ENCODE data around the gene PCSK4.
"Not testable (repeated sequence)": the region's sequence is repeated elsewhere in the genome, so short reads cannot be mapped to it uniquely, and the experiment has no call there.

The PCSK4 gene

GRCh38 chr19:1522838-1523237 lies 32.7 kb upstream of the PCSK4 start:
- no peak for DNase-seq (ENCODE audit: insufficient read length, low spot score)
- no peak for FAIRE-seq

- no peak for DNase-seq (ENCODE audit: insufficient read length, low spot score)
- FAIRE-seq: no peak
These were observed 31.9 kb upstream of the PCSK4 start for GRCh38 chr19:1522061-1522460.

- DNase-seq (ENCODE audit: insufficient read length, low spot score) (no peak), FAIRE-seq (no peak)
These were observed 31.5 kb upstream of the PCSK4 start for GRCh38 chr19:1521636-1522035.

GRCh38 chr19:1520203-1520780 lies 30.1 kb upstream of the PCSK4 start:
- FAIRE-seq (no peak), DNase-seq (ENCODE audit: insufficient read length, low spot score) (no peak)

GRCh38 chr19:1519802-1520201 lies 29.7 kb upstream of the PCSK4 start:
- FAIRE-seq; DNase-seq (ENCODE audit: insufficient read length, low spot score): not testable (repeated sequence)

GRCh38 chr19:1518471-1518870 lies 28.3 kb upstream of the PCSK4 start:
- no peak for DNase-seq (ENCODE audit: insufficient read length, low spot score)
- FAIRE-seq: no peak

DNA sequence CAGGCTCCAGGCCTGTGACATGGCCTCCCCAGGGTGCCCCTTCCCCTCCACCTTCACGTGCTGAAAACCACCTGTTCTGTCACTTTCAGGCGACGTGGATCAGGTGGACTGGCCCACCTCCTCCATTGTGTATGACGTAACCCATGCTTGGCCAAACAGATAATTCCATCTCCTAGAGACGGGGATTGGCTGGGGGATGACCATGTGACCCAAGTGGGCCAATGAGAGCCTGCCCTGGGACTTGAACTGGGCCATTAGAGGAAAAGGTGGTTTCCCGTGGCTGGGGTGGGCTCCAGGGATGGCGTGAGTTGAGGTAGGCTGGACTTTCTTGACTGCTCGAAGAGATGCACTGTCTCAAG lies 26.2 kb upstream of the PCSK4 start:
- DNase-seq (ENCODE audit: insufficient read length, low spot score): no peak
- no peak for FAIRE-seq

DNA sequence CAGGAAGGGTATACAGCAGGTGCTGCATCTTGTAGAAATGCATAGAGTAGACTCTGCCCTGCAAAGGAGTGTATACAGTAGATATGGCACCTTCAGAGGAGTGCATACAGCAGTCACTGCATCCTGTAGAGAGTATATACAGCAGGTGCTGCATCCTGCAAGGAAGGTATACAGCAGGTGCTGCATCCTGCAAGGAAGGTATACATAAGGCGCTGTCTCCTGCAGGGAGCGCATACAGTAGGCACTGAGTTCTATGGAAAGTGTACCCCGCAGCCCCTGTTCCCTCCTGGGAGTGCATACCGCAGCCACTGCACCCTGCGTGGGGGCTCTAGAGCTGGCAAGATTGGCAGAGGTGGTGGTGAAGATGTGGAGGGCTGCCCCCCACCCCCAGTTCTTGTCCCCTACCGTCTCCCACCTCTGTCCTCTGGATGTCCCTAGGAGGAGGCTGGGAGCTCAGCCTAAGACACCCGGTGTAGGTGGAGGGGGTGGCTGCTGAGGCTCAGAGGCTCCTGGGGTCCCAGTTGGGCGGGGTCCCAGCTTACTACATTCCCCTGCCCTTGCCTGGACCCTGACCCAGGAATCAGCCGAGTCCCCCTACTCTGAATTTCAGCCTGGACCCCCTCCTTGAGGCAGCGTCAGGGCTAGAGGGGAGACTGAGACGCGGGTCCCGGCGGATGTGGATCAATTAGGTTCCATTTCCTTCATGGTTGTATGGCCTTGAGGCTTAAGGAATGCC lies 25.0 kb upstream of the PCSK4 start:
- DNase-seq (ENCODE audit: insufficient read length, low spot score): no peak
- FAIRE-seq: no peak

DNA sequence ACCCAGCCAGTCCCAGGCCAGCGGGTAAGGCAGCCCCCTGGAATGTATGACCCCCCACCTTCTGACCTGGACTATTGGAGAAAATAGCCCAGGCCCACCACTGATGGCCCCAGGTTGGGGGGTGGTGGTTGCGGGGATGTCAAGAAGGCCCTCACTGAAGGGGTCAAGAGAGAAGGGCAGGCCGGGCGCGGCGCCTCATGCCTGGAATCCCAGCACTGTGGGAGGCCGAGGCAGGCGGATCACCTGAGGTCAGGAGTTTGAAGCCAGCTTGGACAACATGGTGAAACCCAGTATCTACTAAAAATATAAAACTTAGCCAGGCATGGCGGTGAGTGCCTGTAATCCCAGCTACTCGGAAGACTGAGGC lies 24.1 kb upstream of the PCSK4 start:
- DNase-seq (ENCODE audit: insufficient read length, low spot score) (no peak), FAIRE-seq (no peak)

GRCh38 chr19:1513499-1514294 lies 23.5 kb upstream of the PCSK4 start:
- DNase-seq (ENCODE audit: insufficient read length, low spot score) (peak; percentile 62), FAIRE-seq (no peak)

- FAIRE-seq (no peak), DNase-seq (ENCODE audit: insufficient read length, low spot score) (peak; percentile 83)
These were observed 22.7 kb upstream of the PCSK4 start, which contains the start of gene ADAMTSL5 for GRCh38 chr19:1512671-1513498. Gene ADAMTSL5 (minus strand): TSS chr19:1513019. CDS start chr19:1510943, 2,076 bp downstream.

- FAIRE-seq (no peak), DNase-seq (ENCODE audit: insufficient read length, low spot score) (no peak)
These were observed 21.5 kb upstream of the PCSK4 start for GRCh38 chr19:1511318-1512317.

DNA sequence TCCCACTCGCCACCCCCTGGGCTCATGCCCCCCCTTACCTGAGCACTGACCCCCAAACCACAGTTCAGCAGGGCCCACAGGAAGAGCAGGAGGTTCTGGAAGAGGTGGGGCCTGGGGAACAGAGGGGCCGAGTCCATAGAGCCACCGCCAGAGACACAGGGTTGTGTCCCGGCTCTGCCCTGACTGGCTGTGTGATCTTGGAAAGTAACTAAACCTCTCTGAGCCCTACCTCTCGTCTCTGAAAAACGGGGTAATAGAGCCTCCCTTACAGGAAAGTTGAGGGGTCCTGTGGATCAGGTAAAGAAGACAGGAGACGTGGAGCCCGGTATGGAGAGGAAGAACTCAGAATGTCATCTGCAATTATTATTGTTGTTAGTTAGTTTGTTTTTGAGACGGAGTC lies 20.7 kb upstream of the PCSK4 start:
- DNase-seq (ENCODE audit: insufficient read length, low spot score): no peak
- FAIRE-seq: no peak

DNA sequence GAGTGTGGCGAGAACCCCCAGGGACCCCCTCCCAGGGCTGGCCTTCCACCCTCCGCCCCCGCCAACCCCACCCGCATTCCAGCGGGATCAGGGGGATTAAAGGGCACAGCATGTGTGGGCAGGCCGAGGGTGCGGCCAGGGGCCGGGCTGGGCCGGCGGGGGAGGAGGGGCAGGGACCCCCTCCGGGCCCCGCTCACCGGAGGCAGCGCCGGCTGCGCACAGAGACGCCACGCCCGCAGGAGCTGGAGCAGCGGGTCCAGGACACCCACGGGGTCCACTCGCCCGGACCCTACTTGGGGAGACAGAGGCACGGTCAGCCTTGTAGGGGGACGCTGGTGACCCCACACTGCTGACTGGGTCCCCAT lies 20.3 kb upstream of the PCSK4 start:
- FAIRE-seq (no peak), DNase-seq (ENCODE audit: insufficient read length, low spot score) (no peak)

DNA sequence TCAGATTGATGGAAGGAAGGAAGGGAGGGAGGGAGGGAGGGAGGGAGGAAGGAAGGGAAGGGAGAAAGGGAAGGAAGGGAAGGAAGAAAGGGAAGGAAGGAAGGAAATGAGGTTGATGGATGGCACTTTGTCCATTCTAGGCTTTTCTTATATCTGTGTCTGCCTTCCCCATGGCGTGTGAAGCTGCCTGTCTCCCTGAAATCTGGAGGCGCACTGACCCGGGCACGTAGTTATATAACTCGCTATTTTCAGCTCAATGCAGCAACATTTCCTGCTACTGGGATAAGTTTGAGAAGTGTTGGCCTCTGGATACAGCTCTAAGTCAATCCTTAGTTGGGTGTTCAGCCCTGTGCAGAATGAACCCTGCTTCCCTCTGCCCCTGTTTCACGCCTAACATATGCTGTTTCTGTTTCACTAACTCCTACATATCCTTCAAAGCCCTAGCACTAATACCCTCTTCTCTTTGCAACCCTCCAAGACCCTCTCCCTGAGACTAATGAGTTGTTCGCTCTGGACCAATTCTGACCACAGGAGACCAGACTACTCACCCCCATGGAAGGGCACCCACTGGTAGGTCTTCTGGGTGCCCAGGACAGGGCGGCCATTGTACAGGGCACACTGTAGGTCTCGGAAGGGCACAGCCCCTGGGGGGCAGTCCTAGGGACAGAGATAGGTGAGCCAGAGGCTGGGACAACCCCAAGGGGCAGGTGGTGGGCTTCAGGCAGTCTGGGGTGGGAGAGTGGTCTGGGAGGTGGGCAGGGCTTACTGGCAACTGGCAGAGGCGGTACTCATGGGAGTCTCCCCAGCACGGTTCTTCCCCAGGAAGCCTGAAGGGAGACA lies 19.7 kb upstream of the PCSK4 start:
- DNase-seq (ENCODE audit: insufficient read length, low spot score) (no peak), FAIRE-seq (no peak)

DNA sequence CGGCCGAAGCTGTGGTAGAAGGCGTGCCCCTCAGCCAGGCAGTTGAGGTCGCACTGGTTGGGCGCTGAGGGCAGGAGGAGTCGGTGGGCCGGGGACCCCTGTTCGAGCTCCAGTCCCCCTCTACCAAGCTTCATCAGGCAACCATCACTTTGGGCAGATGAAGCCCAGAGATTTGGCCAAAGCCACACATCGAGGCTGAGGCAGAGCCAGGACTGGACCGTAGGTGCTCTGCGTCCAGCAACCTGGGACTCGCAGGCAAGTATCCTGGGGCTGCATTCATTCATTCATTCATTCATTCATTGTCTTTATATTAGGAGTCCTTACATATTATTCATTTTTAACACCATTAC lies 18.3 kb upstream of the PCSK4 start:
- DNase-seq (ENCODE audit: insufficient read length, low spot score) (no peak), FAIRE-seq (no peak)

DNA sequence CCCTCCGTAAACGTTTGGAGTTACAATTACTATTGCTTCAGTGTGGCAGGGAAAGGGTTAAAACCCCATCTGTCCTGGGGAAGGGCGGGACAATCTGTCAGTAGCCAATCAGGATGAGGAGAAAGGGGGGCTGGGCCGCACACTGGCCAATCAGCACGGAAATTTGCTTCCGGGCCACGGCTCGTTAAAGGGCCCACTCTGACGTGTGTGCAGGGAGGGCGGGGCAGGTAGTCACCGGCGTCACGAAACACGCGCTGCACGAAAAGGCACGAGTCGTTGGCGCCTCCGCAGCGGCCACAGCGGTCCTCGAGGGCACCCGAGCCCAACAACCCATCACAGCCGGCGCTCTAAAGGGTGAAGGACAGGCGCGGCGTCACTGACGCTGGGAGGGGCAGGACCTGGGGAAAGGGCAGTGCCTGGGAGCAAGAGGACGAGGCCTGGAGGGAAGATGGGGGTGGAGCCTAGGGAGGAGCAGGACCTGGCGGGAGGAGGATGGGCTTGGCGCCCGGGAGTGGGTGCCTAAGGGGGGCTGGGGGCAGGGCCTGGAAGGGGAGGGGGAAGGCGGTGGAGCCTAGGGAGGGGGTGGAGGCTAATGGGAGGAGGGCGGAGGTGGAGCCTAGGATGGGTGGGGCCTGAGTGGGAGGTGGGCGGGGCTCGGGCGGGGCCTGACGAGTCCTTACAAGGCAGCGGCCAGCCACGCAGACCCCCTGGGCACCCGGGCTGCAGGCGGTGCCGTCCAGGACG lies 17.8 kb upstream of the PCSK4 start:
- DNase-seq (ENCODE audit: insufficient read length, low spot score) (peak; percentile 93), FAIRE-seq (peak; percentile 83)

- FAIRE-seq (no peak), DNase-seq (ENCODE audit: insufficient read length, low spot score) (no peak)
These were observed 17.1 kb upstream of the PCSK4 start for GRCh38 chr19:1507192-1507660.

Measured in GM19239 (cell line).